DMS153 treated with DMSO at 0.1 percent for 48 hours (cell line): ENCODE measurements around the gene CDAN1.

Source experiments
- DNase-seq: peaks from one replicate; lab custom pipeline; 2025; ENCODE audit not compliant: unreplicated experiment; lab: John Stamatoyannopoulos, UW

The CDAN1 gene

GRCh38 chr15:42675021-42675420 is 61.9 kb downstream of the CDAN1 start:
- no peak for DNase-seq

GRCh38 chr15:42674472-42674871 is 62.5 kb downstream of the CDAN1 start:
- DNase-seq = no peak
